HEK293 (cell line): ENCODE measurements around the gene TBX4.

Experiments
- CTCF ChIA-PET: fragments of 350-600 bp; formaldehyde crosslinking; extraction: SDS; loops from one replicate; lab custom pipeline; 2021; ENCODE audit warnings: antibody characterized with exemption; lab: Yijun Ruan, JAX
- POLR2A ChIA-PET: fragments of 300-600 bp; formaldehyde crosslinking; extraction: SDS; loops from one replicate; lab custom pipeline; 2020; ENCODE audit warnings: antibody characterized with exemption, inconsistent platforms; lab: Yijun Ruan, JAX
- H3K27ac ChIP-seq: fragments of 200-500 bp; sonication (Bioruptor generic); 2 replicates; pipeline ENCODE4 v1.5.1; 2014; ENCODE audit warnings: low read depth, low read length, control low read depth, inconsistent platforms; ENCODE audit errors: extremely low read depth
- H3K36me3 ChIP-seq, 2 experiments: fragments of 200-500 bp in 1 of 2; sonication (Bioruptor generic) in 1 of 2; 1 replicate in 1 of 2; 2 replicates in 1 of 2; pipeline ENCODE4 v1.5.1; 2014 to 2017; ENCODE audit warnings: inconsistent platforms in 2 of 2, low read length in 2 of 2; ENCODE audit not compliant: control insufficient read depth in 2 of 2, insufficient read depth in 1 of 2
- H3K4me1 ChIP-seq: fragments of 200-500 bp; sonication (Bioruptor generic); 2 replicates; pipeline ENCODE4 v1.5.1; 2014; ENCODE audit warnings: mild to moderate bottlenecking, low read length, inconsistent platforms; ENCODE audit not compliant: control insufficient read depth, insufficient read depth
- H3K4me3 ChIP-seq: 2 replicates; pipeline ENCODE4 v1.5.1; 2011; ENCODE audit warnings: low read depth, mild to moderate bottlenecking, control low read depth, low read length, moderate library complexity
- H3K9me3 ChIP-seq: fragments of 200-500 bp; sonication (Bioruptor generic); 2 replicates; pipeline ENCODE4 v1.5.1; 2014; ENCODE audit warnings: low read depth, low read length, inconsistent platforms; ENCODE audit not compliant: control insufficient read depth, insufficient read depth
- HOXD13 ChIP-seq: sonication (generic); formaldehyde crosslinking; IDR thresholded peaks from 2 replicates; pipeline ENCODE4 v1.8.0; 2022; ENCODE audit warnings: missing genetic modification reagents, borderline replicate concordance
- MEIS1 ChIP-seq: sonication (generic); formaldehyde crosslinking; IDR thresholded peaks from 2 replicates; pipeline ENCODE4 v1.8.1; 2022; ENCODE audit warnings: missing genetic modification reagents, mild to moderate bottlenecking, borderline replicate concordance
- SCRT1 ChIP-seq: fragments of 450-650 bp; formaldehyde crosslinking; IDR thresholded peaks from 2 replicates; pipeline ENCODE4 v1.5.1; 2016; ENCODE audit warnings: missing biosample characterization, missing genetic modification characterization, borderline replicate concordance
- SCRT2 ChIP-seq: fragments of 450-650 bp; formaldehyde crosslinking; IDR thresholded peaks from 2 replicates; pipeline ENCODE4 v1.5.1; 2016; ENCODE audit warnings: missing biosample characterization, missing genetic modification characterization
- ZFP3 ChIP-seq: fragments of 450-650 bp; formaldehyde crosslinking; IDR thresholded peaks from 2 replicates; pipeline ENCODE4 v1.5.1; 2016; ENCODE audit warnings: low read depth, missing biosample characterization, missing genetic modification characterization
- ZIC2 ChIP-seq: fragments of 450-650 bp; formaldehyde crosslinking; IDR thresholded peaks from 2 replicates; pipeline ENCODE4 v1.5.1; 2016; ENCODE audit warnings: missing biosample characterization, missing genetic modification characterization
- ZNF24 ChIP-seq: fragments of 450-650 bp; formaldehyde crosslinking; IDR thresholded peaks from 2 replicates; pipeline ENCODE4 v1.5.1; 2016; ENCODE audit warnings: missing biosample characterization, missing genetic modification characterization
- ZNF292 ChIP-seq: fragments of 450-650 bp; formaldehyde crosslinking; IDR thresholded peaks from 2 replicates; pipeline ENCODE4 v1.5.1; 2016; ENCODE audit warnings: low read depth, missing biosample characterization, missing genetic modification characterization, borderline replicate concordance
- ZNF623 ChIP-seq: fragments of 450-650 bp; formaldehyde crosslinking; IDR thresholded peaks from 2 replicates; pipeline ENCODE4 v1.5.1; 2016; ENCODE audit warnings: missing biosample characterization, missing genetic modification characterization
- ZSCAN23 ChIP-seq: fragments of 450-650 bp; formaldehyde crosslinking; IDR thresholded peaks from 2 replicates; pipeline ENCODE4 v1.5.1; 2016; ENCODE audit warnings: missing biosample characterization, missing genetic modification characterization
- TF ChIP-seq, protein P1 (sequence below): fragments of 450-650 bp; formaldehyde crosslinking; conservative IDR thresholded peaks from 2 replicates; pipeline ENCODE4 v1.5.1; 2016; ENCODE audit warnings: low read depth, missing biosample characterization, missing genetic modification characterization
- TF ChIP-seq, protein P2 (sequence below): fragments of 450-650 bp; formaldehyde crosslinking; IDR thresholded peaks from 2 replicates; pipeline ENCODE4 v1.5.1; 2016; ENCODE audit warnings: missing biosample characterization, missing genetic modification characterization
- TF ChIP-seq, protein P3 (sequence below): fragments of 450-650 bp; formaldehyde crosslinking; conservative IDR thresholded peaks from 2 replicates; pipeline ENCODE4 v1.5.1; 2016; ENCODE audit warnings: low read depth, missing biosample characterization, missing genetic modification characterization

Gene TBX4

DNA sequence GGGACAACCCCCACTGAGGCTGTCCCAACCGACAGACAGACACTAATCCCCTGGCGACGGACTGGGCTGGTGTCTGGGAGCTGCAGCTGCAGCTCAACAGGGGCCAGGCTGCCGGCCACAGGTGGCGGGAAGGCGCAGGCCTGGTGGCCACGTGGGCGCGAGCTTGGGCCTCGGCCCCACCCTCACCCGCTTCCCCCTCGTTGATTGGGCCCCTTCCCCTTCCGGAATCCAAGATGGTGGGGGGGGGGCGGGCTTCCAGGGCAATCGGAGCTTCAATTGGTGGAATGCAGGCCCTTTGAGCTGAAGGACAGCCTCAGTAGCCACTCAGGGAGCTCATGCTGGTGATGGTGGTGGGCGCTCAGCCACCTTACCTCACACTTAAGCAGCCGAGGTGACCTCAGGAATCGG, 8.7 kb upstream of the TBX4 start (continued):
- TF ChIP-seq, protein P1, sequence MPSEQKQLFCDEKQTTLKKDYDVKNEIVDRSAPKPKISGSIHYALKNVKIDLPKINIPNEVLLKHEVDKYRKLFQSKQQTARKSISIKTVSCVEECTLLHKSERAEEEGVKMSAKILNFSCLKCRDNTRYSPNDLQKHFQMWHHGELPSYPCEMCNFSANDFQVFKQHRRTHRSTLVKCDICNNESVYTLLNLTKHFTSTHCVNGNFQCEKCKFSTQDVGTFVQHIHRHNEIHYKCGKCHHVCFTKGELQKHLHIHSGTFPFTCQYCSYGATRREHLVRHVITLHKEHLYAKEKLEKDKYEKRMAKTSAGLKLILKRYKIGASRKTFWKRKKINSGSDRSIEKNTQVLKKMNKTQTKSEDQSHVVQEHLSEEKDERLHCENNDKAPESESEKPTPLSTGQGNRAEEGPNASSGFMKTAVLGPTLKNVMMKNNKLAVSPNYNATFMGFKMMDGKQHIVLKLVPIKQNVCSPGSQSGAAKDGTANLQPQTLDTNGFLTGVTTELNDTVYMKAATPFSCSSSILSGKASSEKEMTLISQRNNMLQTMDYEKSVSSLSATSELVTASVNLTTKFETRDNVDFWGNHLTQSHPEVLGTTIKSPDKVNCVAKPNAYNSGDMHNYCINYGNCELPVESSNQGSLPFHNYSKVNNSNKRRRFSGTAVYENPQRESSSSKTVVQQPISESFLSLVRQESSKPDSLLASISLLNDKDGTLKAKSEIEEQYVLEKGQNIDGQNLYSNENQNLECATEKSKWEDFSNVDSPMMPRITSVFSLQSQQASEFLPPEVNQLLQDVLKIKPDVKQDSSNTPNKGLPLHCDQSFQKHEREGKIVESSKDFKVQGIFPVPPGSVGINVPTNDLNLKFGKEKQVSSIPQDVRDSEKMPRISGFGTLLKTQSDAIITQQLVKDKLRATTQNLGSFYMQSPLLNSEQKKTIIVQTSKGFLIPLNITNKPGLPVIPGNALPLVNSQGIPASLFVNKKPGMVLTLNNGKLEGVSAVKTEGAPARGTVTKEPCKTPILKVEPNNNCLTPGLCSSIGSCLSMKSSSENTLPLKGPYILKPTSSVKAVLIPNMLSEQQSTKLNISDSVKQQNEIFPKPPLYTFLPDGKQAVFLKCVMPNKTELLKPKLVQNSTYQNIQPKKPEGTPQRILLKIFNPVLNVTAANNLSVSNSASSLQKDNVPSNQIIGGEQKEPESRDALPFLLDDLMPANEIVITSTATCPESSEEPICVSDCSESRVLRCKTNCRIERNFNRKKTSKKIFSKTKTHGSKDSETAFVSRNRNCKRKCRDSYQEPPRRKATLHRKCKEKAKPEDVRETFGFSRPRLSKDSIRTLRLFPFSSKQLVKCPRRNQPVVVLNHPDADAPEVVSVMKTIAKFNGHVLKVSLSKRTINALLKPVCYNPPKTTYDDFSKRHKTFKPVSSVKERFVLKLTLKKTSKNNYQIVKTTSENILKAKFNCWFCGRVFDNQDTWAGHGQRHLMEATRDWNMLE, result no peak
- TF ChIP-seq ZNF24 (tag by site-specific recombination) (no peak), ZNF292 (tag by site-specific recombination) (no peak), ZNF623 (no peak)

DNA sequence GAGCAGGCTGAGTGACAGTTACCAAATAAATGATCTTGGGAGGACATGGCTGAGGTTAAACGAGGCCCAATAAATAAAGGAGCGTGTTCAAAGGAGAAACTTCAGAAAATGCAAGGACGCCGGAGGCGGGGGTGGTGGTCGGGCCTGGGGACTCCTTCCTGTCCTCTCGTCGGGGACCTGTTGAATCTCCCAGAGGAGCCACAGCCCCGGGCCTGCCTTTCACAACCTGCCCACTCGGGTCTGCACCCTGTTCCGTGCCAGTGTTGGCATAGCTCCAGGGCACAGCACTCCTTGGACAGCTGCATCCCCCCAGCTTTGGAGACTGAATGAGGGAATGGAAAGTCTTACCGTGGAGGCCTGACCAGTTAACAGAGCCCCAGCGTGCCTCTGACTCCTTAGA, 8.1 kb upstream of the TBX4 start:
- no peak overlapping the region for H3K27ac ChIP-seq
- POLR2A ChIA-PET, result no interaction called here
- CTCF ChIA-PET, result interaction anchor here (0.7 to 1.3 kb wide), 5 partner anchors 17 to 1591 kb away, joined by 3 to 5 read pairs (median 3); no protein-coding TSS in a partner anchor
- TF ChIP-seq ZSCAN23 (tag by site-specific recombination) (no peak), SCRT2 (tag by site-specific recombination) (peak; percentile 58), SCRT1 (tag by site-specific recombination) (peak; percentile 16; the same call in 1 of the 2 replicates)
- TF ChIP-seq, all 188 proteins: peak for 2
- H3K4me1 ChIP-seq, result peaks cover 4% of the 10 kb centered on the region; the same call in 1 of the 2 replicates
- no peaks in the 10 kb centered on the region for H3K9me3 ChIP-seq
- no peaks in the 10 kb centered on the region for H3K36me3 ChIP-seq
- H3K4me3 ChIP-seq, result no peak overlapping the region

DNA sequence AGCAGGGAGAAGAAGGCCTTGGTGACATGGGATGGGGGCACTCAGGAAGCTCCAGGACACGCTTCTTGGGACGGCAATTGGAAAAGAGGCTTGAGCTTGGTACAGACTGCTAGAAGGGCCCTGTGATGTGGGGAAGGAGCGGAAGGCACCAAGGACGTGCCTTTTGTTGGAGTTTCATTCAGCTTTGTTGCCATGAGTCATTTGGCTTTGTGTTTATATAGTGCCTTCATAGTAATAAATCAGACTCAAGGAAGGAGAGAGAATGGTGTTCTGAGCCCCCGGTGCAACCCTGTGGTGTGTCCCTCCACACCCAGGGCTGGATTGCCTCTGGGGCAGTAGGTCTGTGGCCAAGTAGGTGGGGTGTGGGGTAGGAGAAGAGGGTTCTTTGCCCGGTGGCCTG, 7.4 kb upstream of the TBX4 start:
- Histone ChIP-seq H3K4me1 (peaks cover 4% of the 10 kb centered on the region; the same call in 1 of the 2 replicates), H3K4me3 (no peak overlapping the region), H3K9me3 (no peaks in the 10 kb centered on the region), H3K36me3 (no peaks in the 10 kb centered on the region), H3K27ac (no peak overlapping the region)
- ChIA-PET POLR2A (no interaction called here), CTCF (interaction anchor here (0.7 to 1.2 kb wide), 4 partner anchors 17 to 131 kb away, joined by 3 to 4 read pairs (median 3); no protein-coding TSS in a partner anchor)
- peak; percentile 82; the same call in 1 of the 2 replicates for TF ChIP-seq MEIS1
- TF ChIP-seq, protein P2, sequence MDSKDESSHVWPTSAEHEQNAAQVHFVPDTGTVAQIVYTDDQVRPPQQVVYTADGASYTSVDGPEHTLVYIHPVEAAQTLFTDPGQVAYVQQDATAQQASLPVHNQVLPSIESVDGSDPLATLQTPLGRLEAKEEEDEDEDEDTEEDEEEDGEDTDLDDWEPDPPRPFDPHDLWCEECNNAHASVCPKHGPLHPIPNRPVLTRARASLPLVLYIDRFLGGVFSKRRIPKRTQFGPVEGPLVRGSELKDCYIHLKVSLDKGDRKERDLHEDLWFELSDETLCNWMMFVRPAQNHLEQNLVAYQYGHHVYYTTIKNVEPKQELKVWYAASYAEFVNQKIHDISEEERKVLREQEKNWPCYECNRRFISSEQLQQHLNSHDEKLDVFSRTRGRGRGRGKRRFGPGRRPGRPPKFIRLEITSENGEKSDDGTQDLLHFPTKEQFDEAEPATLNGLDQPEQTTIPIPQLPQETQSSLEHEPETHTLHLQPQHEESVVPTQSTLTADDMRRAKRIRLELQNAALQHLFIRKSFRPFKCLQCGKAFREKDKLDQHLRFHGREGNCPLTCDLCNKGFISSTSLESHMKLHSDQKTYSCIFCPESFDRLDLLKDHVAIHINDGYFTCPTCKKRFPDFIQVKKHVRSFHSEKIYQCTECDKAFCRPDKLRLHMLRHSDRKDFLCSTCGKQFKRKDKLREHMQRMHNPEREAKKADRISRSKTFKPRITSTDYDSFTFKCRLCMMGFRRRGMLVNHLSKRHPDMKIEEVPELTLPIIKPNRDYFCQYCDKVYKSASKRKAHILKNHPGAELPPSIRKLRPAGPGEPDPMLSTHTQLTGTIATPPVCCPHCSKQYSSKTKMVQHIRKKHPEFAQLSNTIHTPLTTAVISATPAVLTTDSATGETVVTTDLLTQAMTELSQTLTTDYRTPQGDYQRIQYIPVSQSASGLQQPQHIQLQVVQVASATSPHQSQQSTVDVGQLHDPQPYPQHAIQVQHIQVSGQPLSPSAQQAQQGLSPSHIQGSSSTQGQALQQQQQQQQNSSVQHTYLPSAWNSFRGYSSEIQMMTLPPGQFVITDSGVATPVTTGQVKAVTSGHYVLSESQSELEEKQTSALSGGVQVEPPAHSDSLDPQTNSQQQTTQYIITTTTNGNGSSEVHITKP (tag by site-specific recombination), result peak; percentile 42; the same call in 1 of the 2 replicates
- TF ChIP-seq ZIC2 (tag by site-specific recombination), result peak; percentile 25; the same call in 1 of the 2 replicates
- no peak for TF ChIP-seq ZFP3
- TF ChIP-seq HOXD13 (CRISPR knock-in tag), result no peak
- TF ChIP-seq, protein P3, sequence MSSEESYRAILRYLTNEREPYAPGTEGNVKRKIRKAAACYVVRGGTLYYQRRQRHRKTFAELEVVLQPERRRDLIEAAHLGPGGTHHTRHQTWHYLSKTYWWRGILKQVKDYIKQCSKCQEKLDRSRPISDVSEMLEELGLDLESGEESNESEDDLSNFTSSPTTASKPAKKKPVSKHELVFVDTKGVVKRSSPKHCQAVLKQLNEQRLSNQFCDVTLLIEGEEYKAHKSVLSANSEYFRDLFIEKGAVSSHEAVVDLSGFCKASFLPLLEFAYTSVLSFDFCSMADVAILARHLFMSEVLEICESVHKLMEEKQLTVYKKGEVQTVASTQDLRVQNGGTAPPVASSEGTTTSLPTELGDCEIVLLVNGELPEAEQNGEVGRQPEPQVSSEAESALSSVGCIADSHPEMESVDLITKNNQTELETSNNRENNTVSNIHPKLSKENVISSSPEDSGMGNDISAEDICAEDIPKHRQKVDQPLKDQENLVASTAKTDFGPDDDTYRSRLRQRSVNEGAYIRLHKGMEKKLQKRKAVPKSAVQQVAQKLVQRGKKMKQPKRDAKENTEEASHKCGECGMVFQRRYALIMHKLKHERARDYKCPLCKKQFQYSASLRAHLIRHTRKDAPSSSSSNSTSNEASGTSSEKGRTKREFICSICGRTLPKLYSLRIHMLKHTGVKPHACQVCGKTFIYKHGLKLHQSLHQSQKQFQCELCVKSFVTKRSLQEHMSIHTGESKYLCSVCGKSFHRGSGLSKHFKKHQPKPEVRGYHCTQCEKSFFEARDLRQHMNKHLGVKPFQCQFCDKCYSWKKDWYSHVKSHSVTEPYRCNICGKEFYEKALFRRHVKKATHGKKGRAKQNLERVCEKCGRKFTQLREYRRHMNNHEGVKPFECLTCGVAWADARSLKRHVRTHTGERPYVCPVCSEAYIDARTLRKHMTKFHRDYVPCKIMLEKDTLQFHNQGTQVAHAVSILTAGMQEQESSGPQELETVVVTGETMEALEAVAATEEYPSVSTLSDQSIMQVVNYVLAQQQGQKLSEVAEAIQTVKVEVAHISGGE (tag by site-specific recombination), result peak; percentile 37; the same call in 1 of the 2 replicates
